SK-N-SH treated with all-trans-retinoic acid at 6 μM for 48 hours (cell line): ENCODE data around the gene RERE.

Experiments used
- ATAC-seq: fragments of 200-7000 bp; cut with Tn5 transposase; 3 replicates; pipeline ENCODE4 v1.9.1; 2020; ENCODE audit warnings: mild to moderate bottlenecking, moderate library complexity
- ARNTL ChIP-seq: fragments of 450-650 bp; formaldehyde crosslinking; IDR thresholded peaks from 2 replicates; pipeline ENCODE4 v1.5.0; 2020; ENCODE audit warnings: low read depth, mild to moderate bottlenecking, moderate library complexity, borderline replicate concordance
- BACH2 ChIP-seq: fragments of 250-450 bp; sonication (Bioruptor Pico); IDR thresholded peaks from 2 replicates; pipeline ENCODE4 v1.9.0; 2021; ENCODE audit warnings: mild to moderate bottlenecking, borderline replicate concordance
- CSDC2 ChIP-seq: fragments of 250-450 bp; sonication (Bioruptor Pico); IDR thresholded peaks from 2 replicates; pipeline ENCODE4 v1.5.0; 2020; ENCODE audit warnings: mild to moderate bottlenecking, moderate library complexity
- CSRNP3 ChIP-seq: fragments of 250-450 bp; sonication (Bioruptor Pico); IDR thresholded peaks from 2 replicates; pipeline ENCODE4 v1.5.1; 2021; ENCODE audit warnings: mild to moderate bottlenecking, moderate library complexity
- ESRRG ChIP-seq: fragments of 250-450 bp; sonication (Bioruptor Pico); IDR thresholded peaks from 2 replicates; pipeline ENCODE4 v1.6.1; 2021; ENCODE audit warnings: mild to moderate bottlenecking
- GLIS3 ChIP-seq: fragments of 250-450 bp; sonication (Bioruptor Pico); IDR thresholded peaks from 2 replicates; pipeline ENCODE4 v1.5.0; 2020; ENCODE audit warnings: mild to moderate bottlenecking, moderate library complexity
- ISL1 ChIP-seq: fragments of 250-450 bp; sonication (Bioruptor Pico); IDR thresholded peaks from 2 replicates; pipeline ENCODE4 v2.1.2; 2022; ENCODE audit warnings: mild to moderate bottlenecking, moderate library complexity
- OSR1 ChIP-seq: fragments of 250-450 bp; sonication (Bioruptor Pico); IDR thresholded peaks from 2 replicates; pipeline ENCODE4 v1.8.0; 2022; ENCODE audit warnings: moderate library complexity, mild to moderate bottlenecking, inconsistent platforms
- RARB ChIP-seq: fragments of 250-450 bp; sonication (Bioruptor Pico); IDR thresholded peaks from 2 replicates; pipeline ENCODE4 v1.8.0; 2021; ENCODE audit warnings: mild to moderate bottlenecking, moderate library complexity
- SNAI2 ChIP-seq: fragments of 250-450 bp; sonication (Bioruptor Pico); IDR thresholded peaks from 2 replicates; pipeline ENCODE4 v1.5.0; 2020; ENCODE audit warnings: mild to moderate bottlenecking, moderate library complexity
- TCF4 ChIP-seq: fragments of 250-450 bp; sonication (Bioruptor Pico); IDR thresholded peaks from 2 replicates; pipeline ENCODE4 v1.8.0; 2021; ENCODE audit warnings: mild to moderate bottlenecking, moderate library complexity, borderline replicate concordance
- TOX ChIP-seq: fragments of 250-450 bp; sonication (Bioruptor Pico); IDR thresholded peaks from 2 replicates; pipeline ENCODE4 v1.8.0; 2021; ENCODE audit warnings: mild to moderate bottlenecking, moderate library complexity, borderline replicate concordance
- ZC3H10 ChIP-seq: fragments of 250-450 bp; sonication (Bioruptor Pico); IDR thresholded peaks from 2 replicates; pipeline ENCODE4 v1.5.1; 2021; ENCODE audit warnings: mild to moderate bottlenecking, moderate library complexity
- ZFP3 ChIP-seq: fragments of 250-450 bp; sonication (Bioruptor Pico); IDR thresholded peaks from 2 replicates; pipeline ENCODE4 v1.5.0; 2020; ENCODE audit warnings: mild to moderate bottlenecking, moderate library complexity
- ZFP30 ChIP-seq: fragments of 450-650 bp; formaldehyde crosslinking; IDR thresholded peaks from 2 replicates; pipeline ENCODE4 v1.5.0; 2022; ENCODE audit warnings: mild to moderate bottlenecking, moderate library complexity
- ZNF565 ChIP-seq: fragments of 450-650 bp; formaldehyde crosslinking; conservative IDR thresholded peaks from 2 replicates; pipeline ENCODE4 v1.5.0; 2020; ENCODE audit warnings: low read depth, mild to moderate bottlenecking, moderate library complexity
- ZNF70 ChIP-seq: fragments of 450-650 bp; formaldehyde crosslinking; IDR thresholded peaks from 2 replicates; pipeline ENCODE4 v1.5.0; 2020; ENCODE audit warnings: mild to moderate bottlenecking, moderate library complexity
- TF ChIP-seq, protein P1 (sequence below): fragments of 250-450 bp; sonication (Bioruptor Pico); IDR thresholded peaks from 2 replicates; pipeline ENCODE4 v1.5.0; 2020; ENCODE audit warnings: mild to moderate bottlenecking, moderate library complexity
- TF ChIP-seq, protein P2 (sequence below): fragments of 250-450 bp; sonication (Bioruptor Pico); IDR thresholded peaks from 2 replicates; pipeline ENCODE4 v1.8.0; 2020; ENCODE audit warnings: mild to moderate bottlenecking, moderate library complexity, borderline replicate concordance

Gene RERE

GRCh38 chr1:8362701-8363101 lies 454.7 kb downstream of the RERE start:
- TF ChIP-seq ZFP30 (CRISPR knock-in tag), result no peak
- TF ChIP-seq SNAI2 (CRISPR knock-in tag), result no peak
- TF ChIP-seq CSRNP3 (CRISPR knock-in tag), result no peak
- no peak for TF ChIP-seq ISL1 (CRISPR knock-in tag)
- no peak for TF ChIP-seq OSR1
- ATAC-seq, result no peak

DNA sequence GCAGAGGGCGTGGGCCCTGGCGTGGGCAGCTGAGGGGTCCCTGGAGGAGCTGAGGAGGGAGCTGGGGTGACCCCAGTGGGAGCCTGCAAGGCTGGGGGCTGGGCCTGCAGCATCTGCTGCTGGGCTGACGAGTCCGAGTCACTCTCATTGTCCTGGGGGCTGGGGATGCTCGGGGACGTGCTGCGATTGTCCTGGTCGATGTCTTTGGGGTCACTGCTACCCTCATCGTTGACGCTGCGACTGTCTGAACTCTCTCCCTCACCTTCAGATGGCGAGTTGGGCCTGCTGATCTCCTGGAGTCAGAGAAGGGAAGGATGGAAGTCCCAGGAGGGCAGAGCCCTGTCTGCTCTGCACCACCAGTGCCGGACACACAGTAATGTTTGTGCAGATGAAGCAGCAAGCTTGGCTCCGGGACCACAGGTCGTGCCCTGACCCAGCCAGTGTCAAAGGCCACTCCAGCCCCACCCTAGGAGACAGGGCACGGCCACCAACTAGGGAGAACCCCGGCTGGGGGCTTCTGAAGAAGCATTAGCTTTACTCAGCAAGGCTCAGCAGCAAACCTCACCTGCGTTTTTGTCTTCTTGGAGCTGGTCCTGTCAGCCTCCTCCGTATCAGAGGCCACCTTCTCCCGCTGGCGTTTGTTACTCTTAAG lies 456.1 kb downstream of the RERE start:
- TF ChIP-seq TCF4 (CRISPR knock-in tag) (no peak), ISL1 (CRISPR knock-in tag) (no peak)
- TF ChIP-seq, protein P1, sequence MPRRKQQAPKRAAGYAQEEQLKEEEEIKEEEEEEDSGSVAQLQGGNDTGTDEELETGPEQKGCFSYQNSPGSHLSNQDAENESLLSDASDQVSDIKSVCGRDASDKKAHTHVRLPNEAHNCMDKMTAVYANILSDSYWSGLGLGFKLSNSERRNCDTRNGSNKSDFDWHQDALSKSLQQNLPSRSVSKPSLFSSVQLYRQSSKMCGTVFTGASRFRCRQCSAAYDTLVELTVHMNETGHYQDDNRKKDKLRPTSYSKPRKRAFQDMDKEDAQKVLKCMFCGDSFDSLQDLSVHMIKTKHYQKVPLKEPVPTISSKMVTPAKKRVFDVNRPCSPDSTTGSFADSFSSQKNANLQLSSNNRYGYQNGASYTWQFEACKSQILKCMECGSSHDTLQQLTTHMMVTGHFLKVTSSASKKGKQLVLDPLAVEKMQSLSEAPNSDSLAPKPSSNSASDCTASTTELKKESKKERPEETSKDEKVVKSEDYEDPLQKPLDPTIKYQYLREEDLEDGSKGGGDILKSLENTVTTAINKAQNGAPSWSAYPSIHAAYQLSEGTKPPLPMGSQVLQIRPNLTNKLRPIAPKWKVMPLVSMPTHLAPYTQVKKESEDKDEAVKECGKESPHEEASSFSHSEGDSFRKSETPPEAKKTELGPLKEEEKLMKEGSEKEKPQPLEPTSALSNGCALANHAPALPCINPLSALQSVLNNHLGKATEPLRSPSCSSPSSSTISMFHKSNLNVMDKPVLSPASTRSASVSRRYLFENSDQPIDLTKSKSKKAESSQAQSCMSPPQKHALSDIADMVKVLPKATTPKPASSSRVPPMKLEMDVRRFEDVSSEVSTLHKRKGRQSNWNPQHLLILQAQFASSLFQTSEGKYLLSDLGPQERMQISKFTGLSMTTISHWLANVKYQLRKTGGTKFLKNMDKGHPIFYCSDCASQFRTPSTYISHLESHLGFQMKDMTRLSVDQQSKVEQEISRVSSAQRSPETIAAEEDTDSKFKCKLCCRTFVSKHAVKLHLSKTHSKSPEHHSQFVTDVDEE (CRISPR knock-in tag), result no peak
- no peak for ATAC-seq

- TF ChIP-seq ZFP3 (no peak), ARNTL (CRISPR knock-in tag) (no peak), RARB (CRISPR knock-in tag) (no peak), TCF4 (CRISPR knock-in tag) (no peak), ZC3H10 (no peak), CSDC2 (CRISPR knock-in tag) (no peak), GLIS3 (CRISPR knock-in tag) (no peak), ZNF565 (CRISPR knock-in tag) (no peak), ZFP30 (CRISPR knock-in tag) (no peak), ZNF70 (CRISPR knock-in tag) (no peak), OSR1 (no peak), SNAI2 (CRISPR knock-in tag) (no peak), TOX (CRISPR knock-in tag) (no peak), BACH2 (CRISPR knock-in tag) (no peak), ISL1 (CRISPR knock-in tag) (no peak), ESRRG (CRISPR knock-in tag) (no peak)
- TF ChIP-seq, protein P1 (CRISPR knock-in tag), result no peak
- TF ChIP-seq, protein P2, sequence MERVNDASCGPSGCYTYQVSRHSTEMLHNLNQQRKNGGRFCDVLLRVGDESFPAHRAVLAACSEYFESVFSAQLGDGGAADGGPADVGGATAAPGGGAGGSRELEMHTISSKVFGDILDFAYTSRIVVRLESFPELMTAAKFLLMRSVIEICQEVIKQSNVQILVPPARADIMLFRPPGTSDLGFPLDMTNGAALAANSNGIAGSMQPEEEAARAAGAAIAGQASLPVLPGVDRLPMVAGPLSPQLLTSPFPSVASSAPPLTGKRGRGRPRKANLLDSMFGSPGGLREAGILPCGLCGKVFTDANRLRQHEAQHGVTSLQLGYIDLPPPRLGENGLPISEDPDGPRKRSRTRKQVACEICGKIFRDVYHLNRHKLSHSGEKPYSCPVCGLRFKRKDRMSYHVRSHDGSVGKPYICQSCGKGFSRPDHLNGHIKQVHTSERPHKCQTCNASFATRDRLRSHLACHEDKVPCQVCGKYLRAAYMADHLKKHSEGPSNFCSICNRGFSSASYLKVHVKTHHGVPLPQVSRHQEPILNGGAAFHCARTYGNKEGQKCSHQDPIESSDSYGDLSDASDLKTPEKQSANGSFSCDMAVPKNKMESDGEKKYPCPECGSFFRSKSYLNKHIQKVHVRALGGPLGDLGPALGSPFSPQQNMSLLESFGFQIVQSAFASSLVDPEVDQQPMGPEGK (CRISPR knock-in tag), result no peak
- no peak for ATAC-seq
Observed at GRCh38 chr1:8360493-8361197, 456.8 kb downstream of the RERE start.
